Kidney glomerular epithelial cell (primary cell): Measurements from ENCODE around the gene PID1.

ENCODE experiments used
- DNase-seq: peaks from one replicate; lab custom pipeline; 2025; lab: John Stamatoyannopoulos, UW

PID1 gene

DNA sequence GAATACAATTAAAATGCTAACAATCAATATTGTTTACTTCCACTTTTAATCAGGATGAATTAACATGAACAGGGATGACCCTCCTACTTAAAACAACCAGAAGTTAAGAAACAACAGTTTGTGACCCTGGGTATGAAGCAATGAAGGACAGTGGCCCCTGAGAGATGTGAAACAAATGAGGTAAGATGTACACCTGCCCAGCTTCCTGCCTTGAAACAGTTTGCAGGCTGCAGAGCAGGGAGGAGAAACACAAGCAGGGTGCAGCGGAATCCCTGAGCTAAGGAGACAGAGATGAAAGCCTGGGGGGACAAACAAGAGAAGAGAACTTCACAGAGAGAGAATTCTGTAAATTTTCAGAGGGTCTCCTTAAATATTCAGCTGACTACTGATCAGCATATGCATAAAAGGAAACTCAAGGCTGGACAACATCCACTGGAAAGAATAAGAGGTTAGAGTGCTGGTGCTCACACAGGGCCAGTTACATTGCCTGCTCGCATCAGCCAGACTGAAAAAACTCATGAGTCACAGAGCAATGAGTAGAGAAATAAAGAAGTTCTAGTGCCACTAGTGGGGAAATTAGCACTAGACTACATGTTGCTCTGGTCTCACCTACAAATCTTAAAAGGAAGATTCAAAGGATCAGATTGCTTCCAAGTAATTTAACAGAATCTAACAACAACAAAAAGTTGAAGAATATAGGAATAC is 106.4 kb downstream of the PID1 start:
- DNase-seq: no peak

DNA sequence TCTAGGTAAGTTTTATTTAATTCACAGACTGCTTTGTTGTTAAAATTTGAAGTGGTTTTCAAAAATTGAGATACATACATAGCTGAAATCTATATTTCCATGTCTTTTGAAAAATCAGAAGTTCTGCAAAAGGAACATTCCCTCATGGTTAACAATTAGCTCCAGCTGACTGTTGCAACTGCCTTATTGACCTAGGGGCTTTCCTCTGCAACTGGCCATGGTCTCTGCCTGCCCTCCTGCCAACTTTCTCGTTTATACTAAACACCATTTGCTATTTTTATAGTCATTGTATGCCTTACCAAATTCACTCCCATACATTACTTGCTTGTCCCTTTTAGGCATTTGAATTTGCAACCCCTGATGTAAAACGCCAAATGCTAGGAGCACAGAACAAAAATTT is 107.2 kb downstream of the PID1 start:
- no peak for DNase-seq

DNA sequence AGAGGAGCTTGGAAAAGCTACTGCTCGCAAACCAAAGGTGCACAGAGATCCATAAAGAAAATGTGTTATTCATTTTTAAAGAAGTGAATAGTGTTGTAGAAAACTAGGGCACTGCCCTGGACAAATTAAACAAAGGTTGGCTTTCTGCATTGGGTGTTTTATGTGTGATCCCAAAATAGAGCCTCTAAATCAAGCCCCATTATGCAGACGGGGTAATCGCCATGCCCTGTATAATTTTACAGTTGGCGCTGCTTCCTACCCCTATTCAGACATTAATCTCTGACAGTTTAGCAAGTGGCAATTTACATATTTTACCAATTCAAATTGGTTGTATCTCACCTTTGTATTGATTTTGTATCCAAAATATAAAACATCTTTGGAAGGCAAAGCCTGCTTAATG is 109.1 kb downstream of the PID1 start:
- no peak for DNase-seq

DNA sequence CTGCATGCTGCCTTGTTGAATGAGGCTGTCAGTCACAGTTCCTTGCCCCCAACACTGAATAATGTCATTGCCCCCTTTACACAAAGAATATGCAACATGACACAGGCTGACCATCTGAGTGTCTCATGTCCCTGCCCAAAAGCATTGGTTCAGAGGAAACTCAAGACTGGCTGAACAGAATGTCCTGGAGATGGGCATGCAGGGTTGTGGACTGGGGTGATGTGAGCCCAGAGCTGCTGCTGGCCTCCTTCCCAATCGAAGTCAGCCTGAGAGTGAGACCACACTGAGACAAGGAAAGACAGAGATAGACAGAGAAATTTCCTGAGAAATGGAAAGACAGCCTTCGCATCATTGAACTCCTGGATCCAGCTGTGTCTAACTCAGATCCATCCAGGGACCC is 110.1 kb downstream of the PID1 start:
- DNase-seq: no peak

DNA sequence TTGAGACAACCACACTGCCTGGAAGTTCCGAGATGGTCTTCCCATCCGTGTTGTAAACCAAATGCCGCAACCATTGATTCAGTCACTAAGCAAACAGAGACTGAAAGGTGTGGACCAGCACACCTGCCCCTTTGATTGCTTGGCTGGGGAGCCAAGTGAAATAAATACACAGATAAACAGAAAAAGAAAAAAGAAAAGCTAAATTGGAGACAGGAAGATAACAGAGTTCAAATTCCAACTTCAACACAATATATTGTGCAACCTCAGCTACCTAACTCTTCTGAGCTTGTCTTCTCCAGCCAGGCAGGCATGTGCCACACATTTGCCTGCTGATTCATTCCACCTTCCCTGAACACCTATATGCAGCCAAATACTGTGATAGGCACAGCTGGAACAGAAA is 110.9 kb downstream of the PID1 start:
- DNase-seq: no peak

DNA sequence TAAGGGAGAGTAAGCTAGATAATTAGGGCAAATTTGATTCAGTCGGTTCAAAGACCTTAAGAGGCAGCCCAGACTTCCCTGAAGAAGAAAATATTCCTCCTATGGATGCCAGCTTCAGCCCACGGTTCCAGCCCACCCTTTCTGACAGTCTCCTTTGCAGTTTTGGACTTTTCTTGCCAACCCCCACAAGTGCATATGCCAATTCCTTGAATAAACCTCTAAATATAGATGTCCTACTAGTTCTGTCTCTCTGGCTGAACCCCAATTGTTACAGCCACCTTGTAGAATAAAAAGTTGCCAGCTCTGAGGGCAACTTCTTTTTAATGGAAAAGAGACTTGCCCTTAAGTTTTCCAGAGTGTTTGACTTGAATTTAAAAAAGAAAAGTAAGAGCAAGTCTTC is 111.7 kb downstream of the PID1 start:
- DNase-seq: no peak

DNA sequence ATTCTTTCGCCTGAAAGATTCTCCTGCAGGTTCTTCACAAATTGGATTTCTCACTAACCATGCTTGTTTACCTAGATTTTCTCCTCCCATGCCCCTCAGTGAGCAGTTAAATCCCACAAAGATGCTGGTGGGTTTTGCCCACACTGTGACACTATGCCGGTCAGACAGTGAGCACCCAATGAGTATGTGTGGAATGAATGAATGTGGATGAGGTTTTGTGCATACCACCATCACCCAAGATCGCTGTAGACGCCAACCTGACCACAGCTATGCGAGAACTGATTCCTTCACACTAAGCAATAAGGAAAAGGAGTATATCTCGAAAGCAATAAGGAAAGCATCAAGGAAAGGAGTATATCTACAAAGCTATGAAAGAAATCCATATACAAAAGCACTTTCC is 116.7 kb downstream of the PID1 start:
- no peak for DNase-seq

DNA sequence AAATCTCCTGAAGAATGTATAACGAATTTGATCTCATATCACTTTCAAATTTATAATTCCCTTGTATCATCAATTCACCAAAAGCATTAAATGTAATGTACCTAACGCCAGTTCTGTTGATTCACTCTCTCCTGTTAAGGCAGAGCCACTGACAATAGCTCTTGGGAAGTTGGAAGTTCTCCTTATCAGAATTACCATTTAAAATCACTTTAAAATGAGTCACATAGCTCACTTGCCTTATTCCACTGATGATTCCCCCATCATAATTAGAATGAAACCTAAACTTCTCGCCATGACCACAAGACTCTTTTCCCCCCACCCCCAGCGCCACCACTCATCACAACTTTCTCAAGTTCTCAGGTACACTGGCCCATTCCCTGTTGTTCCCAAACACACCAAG is 117.1 kb downstream of the PID1 start:
- DNase-seq: no peak

DNA sequence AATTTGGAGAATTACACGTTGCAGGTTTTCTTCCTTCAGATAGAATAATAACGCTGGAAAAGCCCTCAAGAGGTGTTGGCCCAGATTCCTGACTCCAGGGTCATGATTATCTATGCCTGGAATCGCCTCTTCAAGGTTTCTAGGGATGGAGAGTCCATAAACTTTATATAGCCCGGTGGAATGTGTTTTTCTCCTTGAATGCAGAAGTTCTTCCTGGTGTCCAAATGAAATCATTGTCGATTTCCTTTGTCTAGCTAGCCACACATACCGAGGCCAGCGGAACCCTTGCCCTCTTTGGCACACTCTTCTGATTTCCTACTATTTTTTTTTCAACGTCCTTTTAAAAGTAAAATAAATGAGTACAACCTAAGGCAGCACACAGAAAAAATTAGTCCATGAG is 117.8 kb downstream of the PID1 start:
- no peak for DNase-seq

DNA sequence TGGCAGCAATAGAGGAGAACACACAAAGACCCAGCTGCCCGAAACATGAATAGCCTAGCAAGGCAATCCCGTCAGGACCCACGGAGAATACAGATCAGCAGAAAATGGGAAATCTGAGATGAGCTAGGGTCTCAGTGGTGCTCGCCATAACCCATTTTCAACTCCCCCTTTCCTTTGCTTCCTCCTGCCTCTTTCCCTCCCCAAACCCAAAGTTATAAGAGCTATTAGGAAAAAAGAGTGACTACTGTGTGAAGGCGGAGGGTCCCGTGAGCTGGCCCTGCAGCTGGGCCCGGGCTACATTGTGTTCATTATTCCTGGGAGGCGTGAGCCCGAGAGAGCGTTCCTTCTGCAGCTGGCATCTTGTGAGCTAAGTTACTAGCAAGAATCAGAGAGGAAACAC is 118.4 kb downstream of the PID1 start:
- no peak for DNase-seq

DNA sequence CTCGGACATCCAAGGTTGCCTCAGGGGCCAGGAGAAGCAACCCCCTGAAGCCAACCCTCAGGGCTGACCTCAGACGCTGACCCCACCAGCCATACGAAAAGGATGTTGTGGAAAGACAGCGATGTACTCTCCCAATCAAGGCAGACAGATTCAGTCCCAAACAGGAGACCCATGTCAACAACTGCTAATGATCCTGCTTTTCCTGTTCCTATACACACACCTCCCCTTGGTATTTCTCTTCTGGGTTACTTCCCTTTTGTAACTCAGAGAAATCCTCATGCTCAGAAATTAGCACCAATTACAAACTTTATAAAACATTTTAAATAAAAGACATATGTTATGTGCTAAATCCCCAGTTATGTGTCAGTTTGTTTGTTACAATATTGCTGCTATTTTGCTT is 120.8 kb downstream of the PID1 start:
- DNase-seq: no peak

DNA sequence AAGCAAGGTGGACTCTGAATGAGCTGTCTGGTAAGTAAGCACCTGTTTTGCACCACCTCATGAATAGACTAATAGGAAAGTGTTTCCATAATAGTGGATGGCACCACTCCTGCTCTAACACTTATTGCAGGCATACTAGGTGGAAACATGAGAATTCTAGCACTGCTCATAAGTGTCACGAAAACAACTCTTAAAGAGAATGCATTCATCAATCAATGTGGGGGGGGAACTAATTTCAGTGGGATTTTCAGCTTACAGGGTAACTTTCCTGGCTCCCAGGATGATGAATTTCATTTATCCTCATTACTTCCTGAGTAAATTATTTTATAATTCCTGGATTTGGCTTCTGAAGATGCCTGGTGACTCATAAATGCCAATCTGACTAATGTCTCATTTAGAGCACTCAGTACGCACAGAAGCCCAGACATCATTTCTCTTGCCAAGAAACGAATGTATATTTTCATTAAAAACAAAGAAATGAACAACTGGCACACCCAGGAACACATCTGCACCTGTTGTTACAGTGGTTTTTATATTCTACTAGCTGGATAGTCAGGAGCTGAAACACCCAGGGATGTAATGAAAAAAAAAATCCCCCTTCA is 129.6 kb downstream of the PID1 start:
- no peak for DNase-seq

DNA sequence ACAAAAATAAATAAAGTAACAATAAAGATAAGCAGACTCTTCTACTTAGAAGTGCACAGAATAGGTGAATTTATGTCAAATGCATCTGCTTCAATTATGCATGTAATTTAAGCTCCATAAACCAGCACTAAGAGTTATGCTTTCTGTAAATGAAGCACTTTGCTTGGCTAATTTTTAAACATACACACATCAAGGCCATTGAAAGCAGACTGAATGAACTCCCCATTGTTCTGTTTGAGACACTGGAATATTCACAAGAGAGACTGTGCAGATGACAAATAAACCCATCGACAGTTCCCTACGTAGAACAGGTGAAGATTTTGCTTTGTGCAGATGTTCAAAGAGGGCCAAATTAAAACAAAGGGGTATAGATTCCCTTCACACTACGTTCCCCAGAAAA is 133.4 kb downstream of the PID1 start:
- no peak for DNase-seq

DNA sequence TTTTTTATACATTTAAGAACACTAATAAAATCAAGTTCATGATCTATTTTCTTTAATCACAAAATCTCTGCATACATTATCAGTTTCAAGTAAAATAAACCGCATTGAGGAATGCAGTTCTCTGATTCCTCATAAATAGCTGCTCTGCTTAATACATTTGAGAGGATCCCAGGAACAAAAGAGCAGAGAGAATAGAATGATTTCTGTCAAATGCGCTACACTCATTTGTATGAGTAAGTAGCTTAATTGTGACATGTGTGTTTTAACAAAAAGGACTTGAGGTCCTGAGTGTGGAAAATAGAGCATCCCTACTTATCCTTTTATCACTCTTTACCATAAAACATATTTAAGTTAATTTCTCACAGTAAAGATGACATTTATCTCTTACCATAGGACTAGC is 134.0 kb downstream of the PID1 start:
- DNase-seq: no peak

DNA sequence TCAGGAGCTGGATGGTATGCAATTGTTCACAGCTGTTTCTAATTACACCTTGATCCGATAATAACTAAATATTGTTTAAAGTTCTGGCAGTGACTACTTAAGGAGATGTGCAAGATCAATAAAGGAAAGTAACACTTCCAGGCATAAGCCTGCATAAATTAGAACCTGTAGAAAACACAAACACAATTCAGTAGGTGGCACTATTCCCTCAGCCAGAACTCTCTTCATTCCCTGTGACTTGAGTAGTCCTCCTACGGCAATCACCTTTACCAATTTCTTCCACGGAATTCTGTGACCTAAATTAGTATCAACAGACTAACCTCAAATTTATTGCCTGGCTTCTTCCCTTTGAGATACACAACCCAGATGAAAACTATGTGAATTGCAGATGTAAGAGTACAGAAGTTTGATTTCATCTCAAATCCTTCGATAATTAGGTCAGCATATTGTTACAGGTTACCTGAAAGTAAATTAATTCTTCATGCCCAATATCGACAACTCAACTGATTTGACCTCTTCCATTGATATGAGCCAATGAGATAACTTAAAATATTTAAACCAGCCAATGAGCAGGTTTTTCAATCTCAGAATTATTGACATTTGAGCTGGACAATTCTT is 137.8 kb downstream of the PID1 start:
- no peak for DNase-seq

DNA sequence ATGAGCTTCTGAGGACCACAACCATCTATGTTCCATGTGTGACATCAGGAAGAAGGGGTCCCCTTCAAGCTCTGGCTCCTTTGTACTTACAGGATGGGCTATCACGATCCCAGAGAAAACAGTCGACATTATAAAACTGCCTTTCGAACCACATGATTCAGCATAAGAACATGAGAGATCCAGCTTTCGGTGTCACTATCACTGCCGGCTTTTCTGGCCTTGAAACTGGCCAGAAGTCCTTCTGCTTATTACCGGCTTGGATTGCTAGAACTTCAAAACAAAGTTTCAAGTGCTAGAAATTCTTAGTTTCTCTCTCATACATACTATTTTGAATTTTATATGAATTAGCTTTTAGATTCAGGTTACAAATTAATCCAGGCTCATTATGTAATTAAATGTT is 138.9 kb downstream of the PID1 start:
- DNase-seq: no peak

DNA sequence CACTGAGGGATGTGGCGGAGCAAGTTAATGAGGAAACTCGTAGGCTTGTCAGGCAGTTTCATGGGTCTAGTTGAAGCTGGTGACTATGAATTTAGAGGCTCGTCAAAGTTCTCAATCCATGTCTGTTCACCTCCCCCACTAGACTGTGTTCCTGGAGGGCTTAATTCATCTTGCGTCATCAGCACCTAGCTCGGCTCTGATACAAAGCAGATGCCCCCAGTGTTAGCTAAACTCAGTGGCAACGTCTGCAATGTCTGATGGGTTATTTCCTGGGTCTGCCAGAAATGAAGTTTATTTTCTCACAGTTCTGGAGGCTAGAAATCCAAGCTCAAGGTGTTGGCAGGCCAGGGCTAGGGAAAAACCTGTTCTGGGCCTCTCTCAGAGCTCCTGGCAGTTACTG is 140.6 kb downstream of the PID1 start:
- no peak for DNase-seq

DNA sequence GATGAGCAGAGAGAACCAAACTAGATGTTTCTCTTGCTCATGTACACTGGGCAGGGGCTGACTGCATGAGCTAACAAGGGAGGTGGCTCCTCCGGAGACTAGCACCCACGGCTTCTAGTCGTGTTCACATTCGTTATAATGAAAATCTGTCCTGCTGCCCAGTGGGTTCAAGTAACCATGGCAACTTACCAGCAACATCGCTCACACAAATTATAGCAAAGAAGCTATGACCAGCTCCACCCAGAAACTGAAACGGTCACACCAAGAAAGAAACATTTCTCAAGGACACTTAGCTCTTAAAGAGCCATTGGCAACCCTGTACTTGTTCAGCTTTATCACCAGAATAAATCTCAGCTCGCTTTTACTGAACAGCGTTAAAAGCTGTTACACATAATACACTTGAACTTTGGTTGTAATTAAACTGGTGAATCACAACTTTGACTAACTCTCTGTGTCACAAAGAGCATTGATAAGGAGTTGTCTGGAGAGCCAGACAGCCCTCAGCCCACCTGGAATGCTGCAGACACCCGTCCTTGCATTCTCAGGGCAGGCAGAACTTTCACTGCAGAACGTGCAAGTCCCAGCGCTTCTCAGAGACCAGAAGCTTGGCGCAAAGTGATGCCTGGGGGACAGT is 141.2 kb downstream of the PID1 start:
- no peak for DNase-seq

DNA sequence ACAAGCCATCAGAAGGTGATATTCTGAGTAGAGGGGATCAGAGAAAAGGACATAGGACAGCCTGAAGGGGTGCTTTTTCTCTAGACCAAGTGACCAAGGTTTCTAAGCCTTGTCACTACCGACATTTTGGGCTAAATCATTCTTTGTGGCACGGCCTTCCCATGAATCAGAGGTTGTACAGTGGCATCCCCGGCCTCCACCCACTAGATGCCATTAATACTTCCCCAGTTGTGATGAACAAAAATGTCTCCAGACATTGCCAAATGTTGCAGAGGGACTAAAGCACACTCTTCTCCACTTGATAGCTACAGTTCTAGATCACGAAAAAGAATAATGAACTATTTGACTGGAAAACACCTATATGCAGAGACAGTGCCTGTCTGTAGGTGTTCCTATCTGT is 143.6 kb downstream of the PID1 start:
- DNase-seq: no peak

DNA sequence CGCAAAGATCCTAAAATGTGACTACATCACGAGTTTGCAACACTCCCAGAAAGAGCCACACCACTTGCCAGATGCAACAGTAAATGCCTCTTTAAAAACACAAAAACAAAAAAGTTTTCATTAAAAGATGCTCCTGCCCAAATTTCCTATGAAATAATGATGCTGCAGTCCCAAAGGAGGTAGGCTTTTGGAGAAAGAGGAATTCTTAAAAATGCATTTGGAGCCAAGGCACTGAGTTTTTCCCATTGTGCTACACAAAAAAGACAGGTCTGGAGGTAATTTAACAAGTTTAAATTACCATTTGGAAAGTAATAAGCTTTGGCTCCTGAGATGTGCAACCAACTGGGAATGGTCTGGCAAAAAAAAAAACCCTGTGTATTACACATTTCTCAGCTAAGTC is 145.0 kb downstream of the PID1 start:
- DNase-seq: no peak

DNA sequence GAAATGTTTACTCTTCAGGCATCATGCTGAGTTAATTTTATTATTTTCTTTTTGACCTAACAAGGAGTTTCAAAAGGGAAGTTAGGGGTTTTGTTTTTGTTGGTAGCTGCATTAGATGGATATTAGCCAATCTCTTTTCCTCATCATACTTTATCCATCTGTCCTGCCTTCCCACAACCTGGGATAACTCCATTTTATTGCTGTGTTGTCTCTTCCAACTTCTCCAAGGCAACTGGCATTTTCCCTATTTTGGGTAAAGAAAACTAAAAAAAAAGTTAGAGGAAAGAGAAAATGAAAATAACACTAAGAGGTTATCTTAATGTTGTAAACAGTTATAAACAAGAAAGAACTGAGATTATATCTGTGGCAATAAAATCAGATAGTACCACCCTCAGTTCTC is 147.0 kb downstream of the PID1 start:
- DNase-seq: no peak

DNA sequence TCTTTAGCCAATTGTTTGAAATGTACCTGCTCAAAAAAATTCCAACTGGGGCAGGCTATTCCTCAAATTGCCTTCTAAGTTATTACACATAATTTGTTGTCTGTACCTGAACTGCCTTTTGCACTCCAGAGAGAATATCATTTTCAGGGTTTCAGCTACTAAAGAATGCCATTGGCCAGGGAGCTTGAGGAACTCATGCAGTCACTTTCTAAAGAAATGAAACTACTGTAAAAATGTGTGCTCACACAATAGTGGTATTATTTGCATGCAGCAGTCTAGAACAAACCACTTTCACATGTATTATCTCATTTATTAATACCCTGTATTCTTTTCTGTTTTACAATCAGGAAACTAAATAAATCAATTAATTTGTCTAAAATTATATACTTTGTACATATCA is 152.2 kb downstream of the PID1 start:
- no peak for DNase-seq

DNA sequence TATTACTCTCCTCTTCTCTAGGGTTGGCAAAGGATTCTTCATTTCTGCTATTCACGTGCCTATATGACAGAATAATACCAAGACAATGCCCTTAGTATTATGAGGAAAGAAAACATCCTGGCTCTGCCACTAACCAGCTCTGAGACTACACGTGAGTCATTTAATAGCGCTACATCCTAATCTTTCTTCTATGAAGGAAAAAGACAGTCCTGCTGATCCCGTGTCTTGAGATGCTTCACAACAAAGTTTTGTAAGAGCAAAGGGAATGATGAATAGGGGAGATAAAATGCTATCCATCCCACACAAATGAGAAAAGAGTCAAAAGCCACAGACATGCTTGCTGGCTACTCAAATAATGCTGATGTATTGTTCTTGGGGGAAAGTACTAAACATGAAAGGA is 152.8 kb downstream of the PID1 start:
- DNase-seq: no peak
